ENCODE results near the gene KMT2A.
A peak's percentile ranks its signal among the peaks of the same experiment; 100 is the strongest.
"Not testable (repeated sequence)": the region's sequence is repeated elsewhere in the genome, so short reads cannot be mapped to it uniquely, and the experiment has no call there.

Gene KMT2A

DNA sequence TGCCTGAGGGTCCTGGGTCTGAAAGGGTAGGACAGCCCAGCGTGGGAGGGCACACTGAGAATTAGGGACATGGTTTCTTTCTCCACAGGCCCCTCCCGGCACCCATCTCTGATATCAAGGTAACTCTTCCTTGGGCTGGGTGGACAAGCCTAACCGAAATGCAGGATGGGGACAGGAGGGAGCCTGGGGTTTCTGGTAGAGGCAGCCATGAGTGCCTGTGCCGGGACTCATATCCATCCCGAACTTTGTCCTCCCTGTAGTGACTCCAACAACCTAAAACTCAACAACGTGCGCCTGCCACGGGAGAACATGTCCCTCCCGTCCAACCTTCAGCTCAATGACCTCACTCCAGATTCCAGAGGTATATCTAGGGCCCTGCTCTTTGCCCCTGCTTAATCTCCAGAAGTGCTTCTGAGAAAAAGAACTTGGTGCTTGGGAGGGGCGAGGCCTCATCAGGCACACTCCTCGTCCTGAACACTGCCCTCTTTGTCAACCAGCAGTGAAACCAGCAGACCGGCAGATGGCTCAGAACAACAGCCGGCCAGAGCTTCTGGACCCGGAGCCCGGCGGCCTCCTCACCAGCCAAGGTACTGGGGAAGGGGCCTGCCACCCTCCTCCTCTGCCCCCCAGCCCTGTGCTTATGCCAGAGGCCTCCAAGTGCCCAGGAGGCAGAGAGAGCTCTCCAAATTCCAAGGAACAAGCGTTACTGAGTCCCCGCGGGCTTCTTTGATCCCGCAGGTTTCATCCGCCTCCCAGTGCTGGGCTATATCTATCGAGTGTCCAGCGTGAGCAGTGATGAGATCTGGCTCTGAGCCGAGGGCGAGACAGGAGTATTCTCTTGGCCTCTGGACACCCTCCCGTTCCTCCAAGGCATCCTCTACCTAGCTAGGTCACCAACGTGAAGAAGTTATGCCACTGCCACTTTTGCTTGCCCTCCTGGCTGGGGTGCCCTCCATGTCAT lies 97.8 kb downstream of the KMT2A start:
- no peak for DNase-seq (ENCODE audit: low read depth, low spot score)

DNA sequence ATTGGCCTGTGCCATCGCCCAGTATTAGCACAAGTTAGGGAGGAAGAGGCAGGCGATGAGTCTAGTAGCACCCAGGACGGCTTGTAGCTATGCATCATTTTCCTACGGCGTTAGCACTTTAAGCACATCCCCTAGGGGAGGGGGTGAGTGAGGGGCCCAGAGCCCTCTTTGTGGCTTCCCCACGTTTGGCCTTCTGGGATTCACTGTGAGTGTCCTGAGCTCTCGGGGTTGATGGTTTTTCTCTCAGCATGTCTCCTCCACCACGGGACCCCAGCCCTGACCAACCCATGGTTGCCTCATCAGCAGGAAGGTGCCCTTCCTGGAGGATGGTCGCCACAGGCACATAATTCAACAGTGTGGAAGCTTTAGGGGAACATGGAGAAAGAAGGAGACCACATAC lies 99.0 kb downstream of the KMT2A start:
- no peak for DNase-seq (ENCODE audit: low read depth, low spot score)

DNA sequence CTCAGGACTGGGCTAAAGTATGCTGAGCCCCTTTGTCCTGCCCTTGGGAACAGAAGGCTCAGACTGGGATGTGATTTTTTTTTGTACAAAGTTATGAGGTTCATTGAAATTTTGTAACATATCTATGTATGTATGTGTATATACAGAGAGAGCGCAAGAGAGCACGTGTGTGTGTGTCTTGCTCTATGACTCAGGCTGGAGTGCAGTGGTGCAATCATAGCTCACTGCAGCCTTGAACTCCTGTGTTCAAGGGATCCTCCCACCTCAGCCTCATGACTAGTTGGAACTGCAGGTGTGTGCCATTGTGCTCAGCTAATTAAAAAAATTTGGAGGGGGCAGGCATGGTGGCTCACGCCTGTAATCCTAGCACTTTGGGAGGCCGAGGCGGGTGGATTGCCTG lies 100.4 kb downstream of the KMT2A start:
- DNase-seq (ENCODE audit: low read depth, low spot score), result no peak

DNA sequence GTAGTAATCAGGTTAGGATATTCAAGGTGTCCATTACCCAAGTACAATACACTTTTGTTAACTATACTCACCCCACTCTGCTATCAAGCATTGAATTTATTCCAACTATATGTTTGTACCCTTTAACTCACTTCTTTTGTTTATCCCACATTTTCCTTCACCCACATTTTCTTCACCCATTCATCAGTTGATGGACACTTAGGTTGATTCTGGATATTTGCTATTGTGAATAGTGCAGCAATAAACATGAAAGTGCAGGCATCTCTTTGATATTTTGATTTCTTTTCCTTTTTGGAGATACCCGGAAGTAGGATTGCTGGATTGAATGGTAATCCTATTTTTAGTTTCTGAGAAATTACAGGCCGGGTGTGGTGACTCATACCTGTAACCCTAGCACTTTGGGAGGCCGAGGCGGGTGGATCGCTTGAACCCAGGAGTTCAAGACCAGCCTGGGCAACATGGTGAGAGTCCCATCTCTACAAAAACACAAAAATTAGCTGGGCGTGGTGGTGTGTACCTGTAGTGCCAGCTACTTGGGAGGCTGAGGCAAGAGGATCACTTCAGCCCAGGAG lies 101.2 kb downstream of the KMT2A start:
- no peak for DNase-seq (ENCODE audit: low read depth, low spot score)

DNA sequence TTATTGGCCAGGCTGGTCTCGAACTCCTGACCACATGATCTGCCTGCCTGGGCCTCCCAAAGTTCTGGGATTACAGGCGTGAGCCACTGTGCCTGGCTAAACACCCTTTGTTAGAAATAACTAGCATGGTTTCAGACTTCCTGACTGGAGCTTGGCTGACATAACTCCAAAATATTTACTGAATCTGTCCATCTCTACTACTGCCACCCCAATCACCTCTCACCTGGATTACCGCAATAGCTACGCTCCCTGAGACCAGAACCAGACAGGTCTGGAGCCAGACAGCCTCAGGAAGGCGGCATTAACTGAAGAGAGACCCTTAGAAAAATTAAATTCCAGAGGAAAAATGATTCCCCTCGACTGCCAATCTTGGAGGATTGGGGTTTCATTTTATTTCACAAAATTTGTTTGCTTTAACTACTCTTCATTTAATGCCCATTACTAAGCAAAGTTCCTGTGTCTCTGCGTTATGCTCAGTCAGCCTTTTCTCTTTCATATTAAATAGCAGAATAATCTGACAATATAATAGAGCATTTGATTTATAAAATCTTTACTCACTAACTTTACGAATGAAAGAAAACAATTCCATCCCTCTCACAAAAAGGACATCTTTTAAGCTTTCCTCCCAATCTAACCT lies 107.8 kb downstream of the KMT2A start:
- DNase-seq (ENCODE audit: low read depth, low spot score), result no peak

DNA sequence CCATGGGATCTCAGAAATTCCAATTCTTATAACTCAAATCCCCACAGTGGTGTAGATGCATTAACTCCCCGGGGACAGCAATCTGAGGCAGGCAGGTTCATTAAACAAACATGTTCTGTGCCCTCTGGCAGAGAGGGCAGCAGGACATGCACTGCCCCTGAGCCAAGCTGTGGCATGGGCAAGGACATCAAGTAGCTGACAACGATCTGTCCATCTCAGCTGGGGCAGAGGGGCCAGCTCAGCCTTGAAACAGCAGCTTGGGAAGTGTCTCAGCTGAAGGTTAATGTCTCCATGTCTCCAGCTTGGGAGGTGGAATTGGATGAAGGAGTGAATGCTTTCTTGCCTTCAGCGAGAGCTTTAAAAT lies 108.3 kb downstream of the KMT2A start:
- DNase-seq (ENCODE audit: low read depth, low spot score), result no peak

DNA sequence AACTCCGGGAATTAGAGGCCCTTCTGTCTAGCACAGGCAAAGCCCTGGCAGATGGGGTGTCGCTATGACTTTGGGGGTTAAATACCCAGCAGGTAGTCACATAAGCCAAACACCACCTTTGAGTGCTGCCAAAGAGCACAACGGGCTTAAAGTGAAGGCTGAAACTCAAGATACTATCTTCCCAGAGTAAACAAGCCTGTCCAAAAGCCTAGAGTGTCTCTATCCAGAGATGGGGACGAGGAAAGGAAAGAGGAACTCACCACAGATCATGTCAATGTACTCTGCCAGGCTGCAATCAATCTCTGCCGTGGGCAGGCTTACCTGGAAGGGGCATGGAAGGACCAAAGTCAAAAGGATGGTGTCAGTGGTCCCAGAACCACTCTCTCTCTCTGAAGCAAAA lies 109.2 kb downstream of the KMT2A start:
- DNase-seq (ENCODE audit: low read depth, low spot score), result no peak

DNA sequence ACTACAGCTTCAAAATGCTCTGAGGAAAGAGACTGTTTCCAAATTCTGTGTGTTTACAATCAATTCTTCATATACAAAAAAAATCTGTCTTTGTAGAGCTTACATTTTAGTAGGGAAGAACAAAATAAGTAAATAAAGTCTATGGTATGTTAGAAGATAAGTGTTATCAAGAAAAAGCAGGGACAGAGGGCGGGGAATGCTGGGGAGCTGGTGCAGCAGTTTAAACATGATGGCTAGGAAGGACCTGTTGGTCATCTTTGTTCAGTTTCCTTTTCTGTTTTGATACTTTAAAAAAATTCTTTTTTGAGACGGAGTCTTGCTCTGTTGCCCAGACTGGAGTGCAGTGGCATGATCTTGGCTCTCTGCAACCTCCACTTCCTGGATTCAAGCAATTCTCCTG lies 110.8 kb downstream of the KMT2A start:
- DNase-seq (ENCODE audit: low read depth, low spot score), result no peak

DNA sequence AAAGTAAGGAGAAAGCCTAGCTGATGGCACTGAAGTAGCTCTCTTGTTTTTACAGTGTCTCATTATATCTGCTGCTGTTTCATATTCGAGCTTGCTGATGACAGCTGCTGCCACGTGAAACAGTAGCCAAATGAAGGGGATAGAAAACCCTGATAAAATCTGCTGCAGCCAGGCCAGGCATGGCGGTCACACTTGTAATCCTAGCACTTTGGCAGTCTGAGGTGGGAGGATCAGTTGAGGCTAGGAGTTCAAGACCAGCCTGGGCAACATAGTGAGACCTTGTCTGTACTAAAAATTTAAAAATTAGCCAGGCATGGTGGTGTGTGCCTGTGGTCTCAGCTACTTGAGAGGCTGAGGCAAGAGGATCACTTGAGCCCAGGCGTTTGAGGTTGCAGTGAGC lies 116.0 kb downstream of the KMT2A start:
- no peak for DNase-seq (ENCODE audit: low read depth, low spot score)

DNA sequence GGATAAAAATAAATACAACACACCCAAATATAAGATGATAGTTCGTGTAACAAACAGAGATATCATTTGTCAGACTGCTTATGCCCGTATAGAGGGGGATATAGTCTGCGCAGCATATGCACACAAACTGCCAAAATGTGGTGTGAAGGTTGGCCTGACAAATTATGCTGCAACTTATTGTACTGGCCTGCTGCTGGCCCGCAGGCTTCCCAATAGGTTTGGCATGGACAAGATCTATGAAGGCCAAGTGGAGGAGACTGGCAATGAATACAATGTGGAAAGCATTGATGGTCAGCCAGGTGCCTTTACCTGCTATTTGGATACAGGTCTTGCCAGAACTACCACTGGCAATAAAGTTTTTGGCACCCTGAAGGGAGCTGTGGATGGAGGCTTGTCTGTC lies 124.5 kb downstream of the KMT2A start:
- no peak for DNase-seq (ENCODE audit: low read depth, low spot score)

DNA sequence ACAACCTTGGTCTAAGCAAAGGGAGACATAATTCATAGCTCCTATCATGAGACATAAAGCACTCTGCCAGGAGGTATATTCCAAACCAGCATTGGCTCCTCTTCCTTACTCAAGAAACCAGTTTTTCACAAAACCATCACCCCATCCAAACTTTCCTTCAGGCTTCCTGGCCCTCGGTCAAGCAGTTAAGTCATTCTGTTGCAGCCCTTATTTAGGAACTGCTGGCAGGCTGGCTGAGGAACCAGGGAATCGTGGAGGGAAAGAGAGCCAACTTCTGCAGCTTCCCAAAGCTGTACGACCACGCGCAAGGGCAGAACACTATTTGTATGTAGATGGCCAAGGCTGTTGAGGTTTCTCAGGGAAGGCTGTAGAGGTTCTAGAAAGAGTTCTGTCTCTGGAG lies 128.8 kb downstream of the KMT2A start:
- DNase-seq (ENCODE audit: low read depth, low spot score), result no peak

DNA sequence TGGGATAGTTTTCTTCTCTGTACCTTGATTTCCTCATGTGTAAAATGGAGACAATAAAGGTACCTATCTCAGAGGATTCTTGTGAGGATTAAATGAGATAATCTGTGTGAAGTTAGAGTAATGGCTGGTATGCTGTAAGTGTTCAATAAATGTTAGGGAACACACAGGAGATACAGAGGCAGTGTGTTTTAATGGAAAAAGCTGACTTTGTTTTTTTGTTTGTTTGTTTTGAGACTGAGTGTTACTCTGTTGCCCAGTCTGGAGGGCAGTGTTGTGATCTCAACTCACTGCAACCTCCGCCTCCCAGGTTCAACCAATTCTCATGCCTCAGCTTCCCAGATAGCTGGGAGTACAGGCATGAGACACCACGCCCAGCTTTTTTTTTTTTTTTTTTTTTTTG lies 133.4 kb downstream of the KMT2A start:
- DNase-seq (ENCODE audit: low read depth, low spot score), result no peak

DNA sequence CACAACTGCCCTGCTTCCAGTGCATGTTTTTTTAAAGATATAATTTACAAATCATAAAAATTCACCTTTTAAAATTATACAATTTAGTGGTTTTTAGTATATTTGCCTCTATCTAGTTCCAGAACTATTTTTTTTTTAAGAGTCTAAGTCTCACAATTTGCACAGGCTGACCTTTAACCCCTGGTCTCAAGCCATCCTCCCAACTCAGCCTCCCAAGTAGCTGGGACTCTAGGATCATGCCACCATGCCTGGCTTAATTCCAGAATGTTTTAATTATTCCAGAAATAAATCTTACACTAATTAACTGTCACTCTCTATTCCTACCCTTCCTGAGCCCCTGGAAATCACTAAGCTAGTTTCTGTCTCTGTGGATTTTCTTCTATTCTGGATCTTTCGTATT lies 134.5 kb downstream of the KMT2A start:
- DNase-seq (ENCODE audit: low read depth, low spot score), result no peak

DNA sequence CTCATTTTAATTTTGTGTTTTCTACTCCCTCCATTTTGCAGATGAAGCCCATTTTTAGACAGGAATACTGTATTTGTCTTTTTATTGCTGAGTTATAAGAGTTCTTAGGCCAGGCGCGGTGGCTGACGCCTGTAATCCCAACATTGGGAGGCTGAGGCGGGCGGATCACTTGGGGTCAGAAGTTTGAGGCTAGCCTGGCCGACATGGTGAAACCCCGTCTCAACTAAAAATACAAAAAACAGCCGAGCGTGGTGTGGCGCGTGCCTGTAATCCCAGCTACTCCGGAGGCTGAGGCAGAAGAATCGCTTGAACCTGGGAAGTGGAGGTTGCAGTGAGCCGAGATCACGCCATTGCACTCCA lies 135.4 kb downstream of the KMT2A start:
- not testable (repeated sequence) for DNase-seq (ENCODE audit: low read depth, low spot score)

DNA sequence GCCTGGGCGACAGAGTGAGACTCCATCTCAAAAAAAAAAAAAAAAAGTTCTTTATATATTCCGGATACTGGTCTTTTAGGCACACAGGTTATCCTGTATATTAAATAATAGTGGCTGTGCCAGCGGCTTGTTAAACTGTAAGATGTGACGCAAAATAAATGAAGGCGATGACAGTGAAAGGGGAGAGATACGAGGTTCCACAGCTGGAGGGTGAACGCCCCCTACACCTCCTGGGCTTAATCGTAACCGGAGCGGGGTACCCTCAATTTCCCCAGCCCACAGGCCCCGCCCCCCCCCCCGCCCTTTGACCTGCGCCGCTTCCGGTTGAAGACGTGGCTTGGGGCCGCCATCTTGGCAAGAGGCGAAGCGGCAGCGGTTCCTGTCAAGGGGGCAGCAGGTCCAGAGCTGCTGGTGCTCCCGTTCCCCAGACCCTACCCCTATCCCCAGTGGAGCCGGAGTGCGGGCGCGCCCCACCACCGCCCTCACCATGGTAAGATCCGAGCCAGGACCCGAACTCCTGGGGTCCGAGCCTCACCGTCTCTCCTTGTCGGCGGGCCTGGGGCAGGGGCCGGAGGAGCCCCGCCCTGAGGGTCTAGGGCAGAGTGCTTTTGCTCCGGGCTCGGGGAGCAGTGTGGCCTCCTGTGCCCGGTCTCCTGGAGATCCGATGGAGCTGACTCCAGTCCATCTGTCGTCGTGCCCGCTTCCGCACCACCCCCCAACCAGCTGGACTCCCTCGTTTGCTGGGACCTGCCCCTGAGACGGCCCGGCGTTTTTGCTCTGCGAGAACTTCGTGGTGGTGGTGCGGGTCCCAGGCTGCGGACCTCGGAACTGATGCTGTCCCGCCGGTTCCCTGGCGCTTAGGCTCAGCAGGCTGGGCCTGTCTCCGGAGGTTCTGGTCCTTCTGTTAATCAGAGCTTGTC lies 136.0 kb downstream of the KMT2A start, which contains the start of gene ARCN1:
ARCN1 (plus strand) TSS at position 349 of the 920 bp plus-strand sequence; CDS start at position 488, 139 bp downstream.
- peak; percentile 48 for DNase-seq (ENCODE audit: low read depth, low spot score)

DNA sequence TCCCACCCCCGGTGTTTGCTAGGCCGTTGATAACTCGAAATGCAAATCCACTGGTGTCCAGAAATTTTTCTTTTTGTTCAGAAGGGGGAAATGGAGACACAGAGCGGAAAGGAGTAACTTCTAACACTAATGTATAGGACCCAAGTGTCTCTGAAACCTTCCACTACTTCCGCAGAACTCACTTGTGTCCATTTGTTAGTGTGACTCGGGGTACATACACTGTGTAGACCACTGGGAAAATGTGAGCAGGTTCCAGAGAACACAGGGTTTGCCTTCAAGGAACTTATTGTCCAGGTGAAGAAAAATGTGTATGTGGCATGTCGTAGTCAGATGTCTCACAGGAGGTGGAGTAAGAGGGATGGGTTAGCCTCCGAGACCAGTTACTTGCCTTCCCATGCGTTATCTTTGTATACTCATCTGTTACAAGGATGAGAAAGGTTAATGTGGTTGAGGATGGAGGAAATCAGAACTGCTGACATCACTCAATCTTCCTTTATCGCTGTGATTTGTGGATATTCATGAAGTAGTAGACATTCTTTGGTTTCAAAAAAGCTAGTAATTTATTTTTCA lies 136.8 kb downstream of the KMT2A start:
- DNase-seq (ENCODE audit: low read depth, low spot score), result no peak

DNA sequence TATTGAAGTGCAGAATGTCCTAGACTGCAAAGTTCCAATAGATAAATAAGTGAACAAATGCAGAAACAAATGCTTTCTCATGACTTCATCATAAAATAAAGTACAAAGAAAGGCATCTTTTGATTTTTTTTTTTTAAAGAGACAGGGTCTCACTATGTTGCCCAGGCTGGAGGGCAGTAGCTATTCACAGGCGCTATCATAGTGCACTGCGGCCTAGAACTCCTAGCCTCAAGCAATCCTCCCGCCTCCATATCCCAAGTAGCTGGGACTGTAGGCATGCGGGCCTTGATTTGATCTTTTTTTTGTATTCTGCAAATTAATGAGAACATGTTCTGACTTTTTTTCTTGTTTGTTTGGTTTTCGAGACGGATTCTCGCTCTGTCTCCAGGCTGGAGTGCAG lies 138.3 kb downstream of the KMT2A start:
- no peak for DNase-seq (ENCODE audit: low read depth, low spot score)

Measured in iPS DF 19.7 (cell line).